C4-2B (cell line): ENCODE data around the gene REV1.

ENCODE experiments used
- H3K27ac ChIP-seq: fragments of 450-650 bp; 2 replicates; pipeline ENCODE4 v1.5.1; 2017
- ZFX ChIP-seq: fragments of 450-650 bp; IDR thresholded peaks from 2 replicates; pipeline ENCODE4 v1.6.1; 2017
- TF ChIP-seq, protein P1 (sequence below): fragments of 450-650 bp; conservative IDR thresholded peaks from 2 replicates; pipeline ENCODE4 v1.5.1; 2017; ENCODE audit warnings: mild to moderate bottlenecking

The REV1 gene

DNA sequence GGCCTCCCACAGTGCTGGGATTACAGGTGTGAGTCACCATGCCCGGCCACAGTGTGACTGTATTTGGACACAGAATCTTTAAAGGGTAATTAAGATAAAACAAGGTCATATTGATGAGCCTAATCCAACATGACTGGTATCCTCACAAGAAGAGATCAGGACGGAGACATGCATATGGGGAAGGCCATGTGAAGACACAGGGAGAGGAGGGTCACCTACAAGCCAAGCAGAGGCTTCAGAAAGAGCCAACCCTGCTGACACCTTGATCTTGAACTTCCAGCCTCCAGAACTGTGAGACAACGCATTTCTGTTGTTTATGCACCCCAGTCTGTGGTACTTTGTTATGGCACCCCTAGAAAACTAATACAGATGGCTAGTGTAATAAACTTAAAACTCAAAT is 72.4 kb downstream of the REV1 start:
- H3K27ac ChIP-seq = no peak overlapping the region

DNA sequence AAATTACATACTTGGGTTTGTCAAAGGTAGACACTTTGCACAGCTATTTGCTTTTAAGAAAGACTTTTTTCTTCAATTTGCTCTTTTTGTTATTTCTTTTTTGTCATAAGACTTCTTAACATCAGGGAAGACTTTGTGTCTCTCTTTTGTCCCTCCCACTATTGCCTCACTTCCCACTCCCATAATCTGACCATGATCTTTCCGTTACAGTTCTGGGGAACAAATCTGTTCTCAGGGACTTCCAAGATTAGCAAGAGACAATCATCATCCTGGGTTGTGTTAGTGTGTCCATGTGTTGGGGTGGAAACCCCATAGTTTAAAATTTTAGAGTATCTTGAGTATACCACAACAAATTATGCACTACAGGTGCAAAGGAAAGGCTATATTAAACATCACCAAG is 75.3 kb downstream of the REV1 start:
- TF ChIP-seq, protein P1, sequence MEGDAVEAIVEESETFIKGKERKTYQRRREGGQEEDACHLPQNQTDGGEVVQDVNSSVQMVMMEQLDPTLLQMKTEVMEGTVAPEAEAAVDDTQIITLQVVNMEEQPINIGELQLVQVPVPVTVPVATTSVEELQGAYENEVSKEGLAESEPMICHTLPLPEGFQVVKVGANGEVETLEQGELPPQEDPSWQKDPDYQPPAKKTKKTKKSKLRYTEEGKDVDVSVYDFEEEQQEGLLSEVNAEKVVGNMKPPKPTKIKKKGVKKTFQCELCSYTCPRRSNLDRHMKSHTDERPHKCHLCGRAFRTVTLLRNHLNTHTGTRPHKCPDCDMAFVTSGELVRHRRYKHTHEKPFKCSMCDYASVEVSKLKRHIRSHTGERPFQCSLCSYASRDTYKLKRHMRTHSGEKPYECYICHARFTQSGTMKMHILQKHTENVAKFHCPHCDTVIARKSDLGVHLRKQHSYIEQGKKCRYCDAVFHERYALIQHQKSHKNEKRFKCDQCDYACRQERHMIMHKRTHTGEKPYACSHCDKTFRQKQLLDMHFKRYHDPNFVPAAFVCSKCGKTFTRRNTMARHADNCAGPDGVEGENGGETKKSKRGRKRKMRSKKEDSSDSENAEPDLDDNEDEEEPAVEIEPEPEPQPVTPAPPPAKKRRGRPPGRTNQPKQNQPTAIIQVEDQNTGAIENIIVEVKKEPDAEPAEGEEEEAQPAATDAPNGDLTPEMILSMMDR = no peak
- TF ChIP-seq ZFX = no peak
- no peak overlapping the region for H3K27ac ChIP-seq

More for the DNA sequence above, 72.4 kb downstream of the REV1 start:
- TF ChIP-seq, protein P1 = no peak
- TF ChIP-seq ZFX = no peak

DNA sequence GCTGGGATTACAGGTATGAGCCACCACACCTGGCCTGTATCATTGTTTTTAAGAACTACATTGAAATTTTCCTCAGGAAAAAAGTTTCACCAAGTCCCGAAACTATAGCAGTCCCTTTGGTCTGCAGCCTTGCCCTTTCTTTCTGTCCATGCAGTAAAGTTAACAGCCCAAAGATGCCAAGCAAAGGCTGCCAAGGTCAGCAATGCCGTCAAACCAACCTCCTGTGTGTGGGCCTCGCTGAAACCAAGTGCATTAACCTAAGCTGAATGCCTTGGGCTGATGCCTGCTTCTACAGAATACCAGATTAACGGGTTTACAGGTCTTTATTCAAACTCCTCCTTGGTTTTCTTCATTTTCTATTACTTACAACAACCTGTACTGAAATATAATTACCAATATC is 79.5 kb downstream of the REV1 start:
- H3K27ac ChIP-seq = no peak overlapping the region
- no peak for TF ChIP-seq ZFX
- TF ChIP-seq, protein P1 = no peak

DNA sequence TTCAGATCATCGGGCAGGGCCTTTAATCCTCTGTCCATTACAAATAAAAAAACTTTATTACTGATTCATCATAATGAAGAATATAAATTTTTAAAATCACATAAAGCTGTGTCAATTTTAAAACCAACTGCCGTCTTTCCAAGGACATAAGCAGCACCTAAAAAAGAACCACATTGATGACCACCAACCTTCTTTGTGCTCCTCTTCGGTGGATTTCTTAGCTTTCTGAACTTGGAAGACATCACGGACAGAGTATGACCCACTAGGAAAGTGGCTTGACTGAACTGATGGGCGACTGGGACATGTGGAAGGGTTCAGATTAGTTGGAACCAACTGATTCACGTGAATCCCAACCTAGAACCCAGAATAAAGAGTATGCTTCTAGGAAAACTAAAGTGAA is 83.7 kb downstream of the REV1 start:
- H3K27ac ChIP-seq = no peak overlapping the region
- TF ChIP-seq, protein P1 = no peak
- TF ChIP-seq ZFX = no peak

DNA sequence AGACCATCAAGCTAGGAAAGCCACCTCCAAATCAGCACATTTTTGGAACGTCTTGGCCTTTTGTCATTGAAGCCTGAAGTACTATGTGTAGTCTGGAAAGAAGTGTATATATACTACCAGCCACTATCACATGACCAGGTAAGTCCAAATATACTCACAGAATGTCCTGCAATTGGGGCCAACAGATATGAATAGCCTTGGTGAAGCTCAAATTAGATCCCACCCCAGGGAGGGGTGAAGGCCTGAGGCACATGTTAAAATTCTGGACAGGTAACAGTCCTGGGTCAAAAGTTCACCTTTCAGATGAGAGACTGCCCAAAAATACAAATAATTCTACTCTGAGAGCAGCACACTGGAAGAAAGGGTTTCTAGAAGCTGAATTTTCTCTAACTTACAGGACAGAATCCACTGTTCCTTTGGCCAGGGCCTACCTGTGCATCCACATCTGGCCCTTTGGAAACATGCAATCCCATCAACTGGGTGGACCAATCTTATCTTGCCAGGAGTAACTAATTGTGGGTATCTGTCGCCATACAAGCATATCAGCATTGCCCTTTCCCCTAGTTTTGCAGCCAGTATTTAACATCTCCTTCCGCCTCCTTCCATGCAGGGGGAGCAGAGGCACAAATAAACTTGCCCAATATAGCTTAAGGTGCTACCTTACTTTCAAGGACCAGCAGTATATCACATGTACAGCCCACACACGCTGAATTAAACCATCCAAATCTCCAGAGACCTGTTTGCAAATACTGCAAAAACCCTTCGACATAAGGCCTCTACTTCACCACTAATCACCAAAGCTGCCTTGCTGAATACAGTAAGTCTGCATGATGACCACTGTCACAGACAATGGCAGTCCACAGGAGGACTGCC is 84.8 kb downstream of the REV1 start:
- no peak for TF ChIP-seq ZFX
- peak overlapping the region; percentile 53; the same call in 1 of the 2 replicates for H3K27ac ChIP-seq

DNA sequence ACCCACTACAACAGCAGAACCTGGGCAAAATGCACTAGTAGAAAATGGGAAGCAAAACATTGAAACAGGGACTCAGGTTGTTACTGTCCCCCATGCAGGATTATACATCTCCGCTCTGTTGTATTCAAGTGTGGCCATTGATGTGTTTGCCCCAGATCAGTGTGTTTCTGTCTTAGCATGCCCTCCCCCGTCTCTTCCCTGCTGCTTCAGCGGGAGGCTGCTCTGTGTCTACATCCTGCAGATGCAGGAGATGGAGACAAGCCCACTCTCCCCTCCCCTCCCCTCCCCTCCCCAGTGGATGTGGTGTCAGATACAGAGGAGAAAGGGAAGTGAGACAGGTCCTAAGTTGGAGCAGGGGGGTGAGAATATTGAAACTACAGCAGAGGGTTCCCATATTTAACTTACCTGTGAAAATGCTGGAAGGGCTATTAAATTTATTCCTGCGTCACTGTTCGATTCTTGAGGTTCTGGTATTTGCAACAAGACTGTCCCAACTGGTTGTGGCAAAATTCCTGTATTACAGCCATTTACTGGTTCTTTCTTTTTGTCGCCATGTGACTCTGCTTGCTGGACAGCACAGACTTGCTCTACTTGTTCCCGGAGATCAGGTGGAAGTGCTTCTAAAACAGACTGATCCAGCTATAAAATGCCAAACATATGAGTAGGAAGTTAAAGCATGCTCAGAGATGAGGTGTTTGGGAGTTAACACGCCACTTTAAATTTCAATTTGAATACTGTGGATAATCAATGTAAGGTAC is 85.6 kb downstream of the REV1 start:
- peak overlapping the region; percentile 53 for H3K27ac ChIP-seq
- TF ChIP-seq, protein P1 = no peak
- TF ChIP-seq ZFX = no peak

DNA sequence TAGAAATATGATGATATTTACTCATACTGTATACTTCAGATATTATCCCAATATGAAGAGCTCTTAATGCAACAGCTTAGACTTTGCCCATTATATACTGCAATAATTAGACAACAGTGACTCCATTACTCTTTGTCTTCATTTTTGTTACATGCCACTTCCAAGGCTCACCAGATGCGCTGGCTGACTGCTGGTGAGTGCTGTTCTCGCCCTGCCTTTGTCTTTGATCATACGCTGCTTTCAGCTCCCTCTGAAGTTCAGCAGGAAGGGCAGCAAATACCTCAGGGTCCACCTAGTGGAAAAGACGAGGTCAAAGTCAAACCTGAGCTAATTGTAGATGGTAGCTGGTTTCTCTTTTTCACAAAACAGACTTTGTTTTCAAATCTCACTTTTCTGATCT is 86.3 kb downstream of the REV1 start:
- H3K27ac ChIP-seq = no peak overlapping the region; the same call in 1 of the 2 replicates
- TF ChIP-seq, protein P1 = no peak
- no peak for TF ChIP-seq ZFX
